HepG2 (cell line): ENCODE measurements around the gene NSMCE4A. TPM values are rescaled to one million over a fixed set of nuclear protein-coding genes. Genes with fewer than 3 reads are reported as not detected.

Source experiments
- ARNT2 ChIP-seq: sonication (generic); formaldehyde crosslinking; IDR thresholded peaks from 2 replicates; pipeline ENCODE4 v1.8.0; 2022; ENCODE audit warnings: mild to moderate bottlenecking, low read depth, missing genetic modification reagents, moderate library complexity
- DNMT3B ChIP-seq: conservative IDR thresholded peaks from 2 replicates; pipeline ENCODE4 v1.6.1; 2016; ENCODE audit warnings: missing biosample characterization, control low read depth
- HBP1 ChIP-seq: IDR thresholded peaks from 2 replicates; pipeline ENCODE4 v1.6.1; 2016; ENCODE audit warnings: low read depth, control low read depth
- HMGA1 ChIP-seq: sonication (generic); formaldehyde crosslinking; conservative IDR thresholded peaks from 2 replicates; pipeline ENCODE4 v1.4.0; 2020; ENCODE audit warnings: missing genetic modification reagents
- HMGXB4 ChIP-seq, 2 experiments: sonication (generic) in 1 of 2; formaldehyde crosslinking in 1 of 2; IDR thresholded peaks; 2 replicates each; pipeline versions ENCODE4 v1.4.0 to v1.6.1; 2018 to 2020; ENCODE audit warnings: missing genetic modification reagents in 2 of 2, borderline replicate concordance in 1 of 2, low read depth in 1 of 2, mild to moderate bottlenecking in 1 of 2, missing biosample characterization in 1 of 2
- LRRFIP1 ChIP-seq: sonication (generic); formaldehyde crosslinking; conservative IDR thresholded peaks from 2 replicates; pipeline ENCODE4 v1.4.0; 2020; ENCODE audit warnings: missing genetic modification reagents
- YY1 ChIP-seq: IDR thresholded peaks from 2 replicates; pipeline ENCODE4 v1.6.1; 2011; ENCODE audit warnings: low read length, low read depth, moderate library complexity, mild to moderate bottlenecking; ENCODE audit not compliant: insufficient read depth, insufficient replicate concordance
- ZBTB25 ChIP-seq: IDR thresholded peaks from 2 replicates; pipeline ENCODE4 v1.6.1; 2018; ENCODE audit warnings: missing genetic modification reagents
- ZNF530 ChIP-seq: sonication (generic); formaldehyde crosslinking; IDR thresholded peaks from 2 replicates; pipeline ENCODE4 v1.5.0; 2020; ENCODE audit warnings: low read depth, mild to moderate bottlenecking, missing genetic modification reagents
- ZNF574 ChIP-seq: sonication (generic); formaldehyde crosslinking; IDR thresholded peaks from 2 replicates; pipeline ENCODE4 v1.4.0; 2020; ENCODE audit warnings: missing genetic modification reagents
- ZNF652 ChIP-seq: IDR thresholded peaks from 2 replicates; pipeline ENCODE4 v1.6.1; 2016; ENCODE audit warnings: low read depth, borderline replicate concordance
- ZNF672 ChIP-seq: sonication (generic); formaldehyde crosslinking; IDR thresholded peaks from 2 replicates; pipeline ENCODE4 v1.8.1; 2022; ENCODE audit warnings: missing genetic modification reagents
- ZNF710 ChIP-seq: sonication (generic); formaldehyde crosslinking; IDR thresholded peaks from 2 replicates; pipeline ENCODE4 v1.5.0; 2020; ENCODE audit warnings: mild to moderate bottlenecking, missing genetic modification reagents, borderline replicate concordance
- ZSCAN29 ChIP-seq: sonication (generic); formaldehyde crosslinking; conservative IDR thresholded peaks from 2 replicates; pipeline ENCODE4 v1.4.0; 2020; ENCODE audit warnings: mild to moderate bottlenecking, missing genetic modification reagents
- polyA plus RNA-seq, 8 experiments: library from polyadenylated mRNA; depleted of rRNA in 3 of 8; stranded (reverse) in 7 of 8; unstranded in 1 of 8; fragments of >200 nt; fragmentation: Illumina TruSeq in 4 of 8; extraction: Trizol in 4 of 8; gene quantifications; 2 replicates each; pipeline versions ENCODE4 v1.2.1 to v1.2.3, GENCODE V29; 2011 to 2016; ENCODE audit warnings: low read depth in 4 of 8, missing spikeins in 1 of 8, mixed read lengths in 1 of 8; ENCODE audit not compliant: insufficient read depth in 1 of 8
- total RNA-seq, 5 experiments: library from RNA; depleted of rRNA; stranded (reverse); fragments of >200 nt; fragmentation: Illumina TruSeq; extraction: Trizol; gene quantifications; 2 replicates each; pipeline ENCODE4 v1.2.3, GENCODE V29; 2016; ENCODE audit warnings: low read depth in 1 of 5

The NSMCE4A gene
- total and polyA plus RNA-seq, 2 of the 13 experiments (the other 11 are each of a cell fraction or from before 2014, with no cell fraction given) = 61.1 to 91.6 TPM

- TF ChIP-seq ZNF574 (CRISPR knock-in tag) (peak; percentile 99), LRRFIP1 (CRISPR knock-in tag) (no peak), ZNF530 (CRISPR knock-in tag) (no peak), HMGXB4 (CRISPR knock-in tag; IDR thresholded peaks at IDR 0.05; ENCODE audit: borderline replicate concordance in 1 of 2, low read depth in 1 of 2) (peak; percentile 89 to 98), DNMT3B (CRISPR knock-in tag) (no peak), ZNF672 (0 out of 2 replicates have a peak, but pooled peaks have one; percentile 38), ZNF652 (CRISPR knock-in tag) (no peak), HBP1 (CRISPR knock-in tag) (peak; percentile 78; the same call in 1 of the 2 replicates), YY1 (peak; percentile 69), ZBTB25 (CRISPR knock-in tag) (peak; percentile 60; the same call in 1 of the 2 replicates), ZNF710 (CRISPR knock-in tag) (peak; percentile 51; the same call in 1 of the 2 replicates), ARNT2 (CRISPR knock-in tag) (peak; percentile 85), HMGA1 (CRISPR knock-in tag) (no peak), ZSCAN29 (CRISPR knock-in tag) (peak; percentile 24; the same call in 1 of the 2 replicates)
These were observed at the start of gene NSMCE4A (continued) for GRCh38 chr10:121974535-121975294.
